ENCODE measurements around the gene BCCIP. TPM values are rescaled to one million over a fixed set of nuclear protein-coding genes. Genes with fewer than 3 reads are reported as not detected.
A peak's percentile ranks its signal among the peaks of the same experiment; 100 is the strongest.

The BCCIP gene
- total RNA-seq (2021; fragmentation: NEBNext Ultra II Directional; extraction: Animal tissue kit (Norgen Biotek cat#: 25700)) (118 and 120 TPM in 2 replicates), polyA plus RNA-seq (2011; rRNA removed) (16.6 and 33.9 TPM in 2 replicates), polyA minus RNA-seq (2011; rRNA and poly(A)+ RNA removed) (19.5 and 21.0 TPM in 2 replicates)
- 67.7 TPM for polyA plus RNA-seq (2011; cell fraction: cytosol; rRNA removed)
- polyA plus RNA-seq (2011; cell fraction: nucleus; rRNA removed): 14.7 TPM
- polyA plus RNA-seq (2012, experiment 1 of 2): 82.6 to 161 TPM (median 93.6 TPM) in 4 replicates
- 17.0 TPM for polyA plus RNA-seq (2012, experiment 2 of 2)
- polyA plus RNA-seq (2013, experiment 1 of 2): 95.1 TPM
- 91.0 TPM for polyA plus RNA-seq (2013, experiment 2 of 2)
- 24.9 TPM for polyA minus RNA-seq (2011; cell fraction: cytosol; rRNA and poly(A)+ RNA removed)
- 35.0 TPM for polyA minus RNA-seq (2011; cell fraction: nucleus; rRNA and poly(A)+ RNA removed)
- long read RNA-seq, experiment 1, transcript BCCIP-203 (8 exons, 1,433 nt): minor isoform, 22 of 125 reads
- long read RNA-seq, experiment 1, transcript BCCIP-201 (7 exons, 1,236 nt): major isoform, 50 of 125 reads
- long read RNA-seq, experiment 1, transcript BCCIP-202 (7 exons, 2,337 nt): minor isoform, 5 of 125 reads
- long read RNA-seq, experiment 1, partial matches to known transcripts: 24 of 125 reads
- long read RNA-seq, experiment 1, other reads (novel, unspliced or antisense): 24 of 125 reads
- long read RNA-seq, experiment 2, transcript BCCIP-201 (7 exons, 1,236 nt): major isoform, 159 of 320 reads
- long read RNA-seq, experiment 2, transcript BCCIP-203 (8 exons, 1,433 nt): minor isoform, 90 of 320 reads
- long read RNA-seq, experiment 2, transcript BCCIP-202 (7 exons, 2,337 nt): minor isoform, 37 of 320 reads
- long read RNA-seq, experiment 2, partial matches to known transcripts: 23 of 320 reads
- long read RNA-seq, experiment 2, other reads (novel, unspliced or antisense): 11 of 320 reads

DNA sequence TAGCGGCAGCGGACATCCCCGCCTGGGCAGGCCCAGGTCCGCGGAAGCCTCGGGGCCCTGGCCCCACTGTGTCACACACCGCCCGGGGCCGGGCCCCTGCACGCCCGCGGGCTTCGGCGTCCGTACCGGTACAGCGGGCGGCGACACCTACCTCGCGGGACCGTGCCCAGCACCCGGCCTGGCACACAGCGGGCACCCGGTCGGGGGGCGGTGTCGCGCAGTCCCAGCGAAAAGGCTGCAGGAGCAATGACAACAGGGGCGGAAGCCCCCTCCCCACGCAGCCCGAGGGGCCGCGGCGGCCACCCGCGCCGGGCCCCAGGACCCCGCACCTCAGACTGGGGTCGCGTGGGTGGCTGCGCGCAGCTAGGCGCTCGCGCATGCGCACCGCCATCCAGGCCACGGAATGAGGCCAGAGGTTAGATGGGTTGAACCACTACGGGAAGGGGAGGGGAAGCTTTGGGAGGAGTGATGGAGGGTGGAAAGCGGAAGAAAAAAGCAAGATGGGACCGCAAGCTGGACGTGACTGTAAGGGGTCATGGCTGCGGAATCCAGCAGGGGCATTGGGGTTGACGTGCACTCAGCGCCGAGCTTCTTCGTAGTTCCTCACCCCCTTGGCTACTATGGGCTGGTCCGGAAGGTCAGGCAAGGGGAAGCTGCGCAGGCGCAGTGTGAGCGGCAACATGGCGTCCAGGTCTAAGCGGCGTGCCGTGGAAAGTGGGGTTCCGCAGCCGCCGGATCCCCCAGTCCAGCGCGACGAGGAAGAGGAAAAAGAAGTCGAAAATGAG lies at the start of gene BCCIP, which contains the start of gene UROS:
Gene BCCIP (plus strand): TSS at position 669 of the 785 bp plus-strand sequence. CDS start 12 bp downstream, at position 681.
Gene UROS (minus strand): TSS at position 381 of the 785 bp plus-strand sequence. CDS start 6,759 bp downstream, outside the sequence.
- Histone ChIP-seq H3K4me1 (replicated peaks in 1 of 4; ENCODE audit: control insufficient read depth in 3 of 4, insufficient read depth in 4 of 4, low read length in 3 of 4) (peaks cover 0 to 2% (median 0%) of the 10 kb centered on the region in 4 experiments; a peak in 2 of 7 replicates), H3K9ac (replicated peaks in 1 of 4; ENCODE audit: extremely low read depth in 1 of 4, low read depth in 3 of 4, low read length in 3 of 4) (peak within 1 kb of the TSS; percentile 81 to 100 (median 98)), H3K18ac (ENCODE audit: extremely low read depth, low read length) (peak within 1 kb of the TSS; percentile 100), H2BK12ac (ENCODE audit: low read depth, low read length) (peak within 1 kb of the TSS; percentile 100), H2BK5ac (ENCODE audit: low read depth, low read length) (peak within 1 kb of the TSS; percentile 100), H3K23ac (ENCODE audit: insufficient read length) (no peak within 1 kb of the TSS), H3K36me3 (ENCODE audit: control insufficient read depth in 2 of 4, insufficient read depth in 4 of 4, low read length in 3 of 4) (peaks cover 6 to 22% (median 13%) of the 10 kb centered on the region in 4 experiments; a peak in 6 of 8 replicates), H3K79me1 (ENCODE audit: low read depth, low read length) (peaks cover 2% of the 10 kb centered on the region; the same call in 1 of the 2 replicates), H2BK15ac (ENCODE audit: low read length) (peak within 1 kb of the TSS; percentile 99), H3K27me3 (replicated peaks in 1 of 4; ENCODE audit: control insufficient read depth in 3 of 4, extremely low read depth in 1 of 4, insufficient read depth in 3 of 4, low read length in 3 of 4) (no peaks in the 10 kb centered on the region), H4K5ac (ENCODE audit: insufficient read length, low read depth, low read length) (peak within 1 kb of the TSS; percentile 97), H3K4me3 (ENCODE audit: extremely low read depth in 1 of 4, insufficient read depth in 2 of 4, low read depth in 3 of 4, low read length in 4 of 4) (peak within 1 kb of the TSS; percentile 94 to 100 (median 97)), H2BK120ac (replicated peaks; ENCODE audit: low read depth, low read length) (peak within 1 kb of the TSS; percentile 100), H3K56ac (replicated peaks; ENCODE audit: insufficient read length, low read depth, low read length) (peak within 1 kb of the TSS; percentile 92), H3K14ac (ENCODE audit: insufficient read length) (no peak within 1 kb of the TSS), H3K4ac (replicated peaks; ENCODE audit: insufficient read length, low read depth, low read length) (peak within 1 kb of the TSS; percentile 96), H3K4me2 (ENCODE audit: insufficient read depth in 1 of 2, low read depth in 2 of 2, low read length in 2 of 2) (peak within 1 kb of the TSS; percentile 74 to 99), H3K9me3 (ENCODE audit: insufficient read depth in 2 of 2, low read depth in 1 of 2, low read length in 1 of 2) (no peaks in the 10 kb centered on the region), H3K23me2 (ENCODE audit: low read depth, low read length) (no peaks in the 10 kb centered on the region; the same call in 1 of the 2 replicates), H4K8ac (ENCODE audit: extremely low read depth, insufficient read depth, low read length) (peak within 1 kb of the TSS; percentile 99), H4K20me1 (replicated peaks in 1 of 2; ENCODE audit: control insufficient read depth in 1 of 2, insufficient read depth in 2 of 2, low read length in 2 of 2) (peaks cover 0 to 3% of the 10 kb centered on the region in 2 experiments), H3K79me2 (ENCODE audit: control insufficient read depth in 1 of 2, insufficient read depth in 2 of 2, low read length in 2 of 2) (peaks cover 26 to 42% of the 10 kb centered on the region in 2 experiments), H4K91ac (replicated peaks; ENCODE audit: insufficient read length, low read length) (peak within 1 kb of the TSS; percentile 100), H2AK5ac (ENCODE audit: low read depth, low read length) (no peak within 1 kb of the TSS), H2AFZ (ENCODE audit: low read length) (peak within 1 kb of the TSS; percentile 100), H3K27ac (ENCODE audit: low read depth, low read length) (peak within 1 kb of the TSS; percentile 100), H2BK20ac (ENCODE audit: low read length) (peak within 1 kb of the TSS; percentile 100)
- ChIA-PET CTCF (ENCODE audit: partially characterized antibody) (interaction anchor here (1.0 kb wide), 1 partner anchor 51 kb away, joined by 3 read pairs; no protein-coding TSS in a partner anchor), POLR2A (ENCODE audit: partially characterized antibody) (interaction anchor here (1.1 to 2.3 kb wide), 3 partner anchors 12 to 27 kb away, joined by 3 to 7 read pairs (median 4); no protein-coding TSS in a partner anchor)
- 1% methylated on average over 34 of the region's 74 CpGs; no CpG with 5 or more reads in 1 of the 2 experiments for WGBS, 2 experiments (ENCODE audit: extremely low coverage in 1 of 2, insufficient coverage in 1 of 2, insufficient read length in 1 of 2, insufficient replicate concordance in 2 of 2, low coverage in 1 of 2, low lambda C conversion rate in 2 of 2, missing lambda C conversion rate in 1 of 2)
- FAIRE-seq (no peak), DNase-seq (ENCODE audit: low read depth in 1 of 2, low spot score in 2 of 2) (peak; percentile 59 to 93)
- TF ChIP-seq ZNF274 (IDR thresholded peaks at IDR 0.05; ENCODE audit: borderline replicate concordance, extremely low read depth, low read length) (no peak), EP300 (IDR thresholded peaks at IDR 0.05; ENCODE audit: borderline replicate concordance in 1 of 2, low read depth in 2 of 2, low read length in 2 of 2) (peak in 1 of 2 experiments; percentile 100; a peak in 2 of 3 replicates)
- TF ChIP-seq, protein P1, sequence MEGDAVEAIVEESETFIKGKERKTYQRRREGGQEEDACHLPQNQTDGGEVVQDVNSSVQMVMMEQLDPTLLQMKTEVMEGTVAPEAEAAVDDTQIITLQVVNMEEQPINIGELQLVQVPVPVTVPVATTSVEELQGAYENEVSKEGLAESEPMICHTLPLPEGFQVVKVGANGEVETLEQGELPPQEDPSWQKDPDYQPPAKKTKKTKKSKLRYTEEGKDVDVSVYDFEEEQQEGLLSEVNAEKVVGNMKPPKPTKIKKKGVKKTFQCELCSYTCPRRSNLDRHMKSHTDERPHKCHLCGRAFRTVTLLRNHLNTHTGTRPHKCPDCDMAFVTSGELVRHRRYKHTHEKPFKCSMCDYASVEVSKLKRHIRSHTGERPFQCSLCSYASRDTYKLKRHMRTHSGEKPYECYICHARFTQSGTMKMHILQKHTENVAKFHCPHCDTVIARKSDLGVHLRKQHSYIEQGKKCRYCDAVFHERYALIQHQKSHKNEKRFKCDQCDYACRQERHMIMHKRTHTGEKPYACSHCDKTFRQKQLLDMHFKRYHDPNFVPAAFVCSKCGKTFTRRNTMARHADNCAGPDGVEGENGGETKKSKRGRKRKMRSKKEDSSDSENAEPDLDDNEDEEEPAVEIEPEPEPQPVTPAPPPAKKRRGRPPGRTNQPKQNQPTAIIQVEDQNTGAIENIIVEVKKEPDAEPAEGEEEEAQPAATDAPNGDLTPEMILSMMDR (IDR thresholded peaks at IDR 0.05; ENCODE audit: control extremely low read depth in 1 of 3, insufficient read depth in 1 of 3, low read depth in 1 of 3, low read length in 3 of 3): no peak

Data from H1 (cell line).